CD4-positive, alpha-beta T cell treated with Interleukin-2 at 100 ng/mL for 4 hours (primary cell): Measurements from ENCODE around the gene HYDIN.
A peak's percentile ranks its signal among the peaks of the same experiment; 100 is the strongest.

ENCODE experiments used
- DNase-seq: peaks from one replicate; pipeline ENCODE4 v3.0.0-alpha.2; 2020; ENCODE audit warnings: low spot score

HYDIN gene

DNA sequence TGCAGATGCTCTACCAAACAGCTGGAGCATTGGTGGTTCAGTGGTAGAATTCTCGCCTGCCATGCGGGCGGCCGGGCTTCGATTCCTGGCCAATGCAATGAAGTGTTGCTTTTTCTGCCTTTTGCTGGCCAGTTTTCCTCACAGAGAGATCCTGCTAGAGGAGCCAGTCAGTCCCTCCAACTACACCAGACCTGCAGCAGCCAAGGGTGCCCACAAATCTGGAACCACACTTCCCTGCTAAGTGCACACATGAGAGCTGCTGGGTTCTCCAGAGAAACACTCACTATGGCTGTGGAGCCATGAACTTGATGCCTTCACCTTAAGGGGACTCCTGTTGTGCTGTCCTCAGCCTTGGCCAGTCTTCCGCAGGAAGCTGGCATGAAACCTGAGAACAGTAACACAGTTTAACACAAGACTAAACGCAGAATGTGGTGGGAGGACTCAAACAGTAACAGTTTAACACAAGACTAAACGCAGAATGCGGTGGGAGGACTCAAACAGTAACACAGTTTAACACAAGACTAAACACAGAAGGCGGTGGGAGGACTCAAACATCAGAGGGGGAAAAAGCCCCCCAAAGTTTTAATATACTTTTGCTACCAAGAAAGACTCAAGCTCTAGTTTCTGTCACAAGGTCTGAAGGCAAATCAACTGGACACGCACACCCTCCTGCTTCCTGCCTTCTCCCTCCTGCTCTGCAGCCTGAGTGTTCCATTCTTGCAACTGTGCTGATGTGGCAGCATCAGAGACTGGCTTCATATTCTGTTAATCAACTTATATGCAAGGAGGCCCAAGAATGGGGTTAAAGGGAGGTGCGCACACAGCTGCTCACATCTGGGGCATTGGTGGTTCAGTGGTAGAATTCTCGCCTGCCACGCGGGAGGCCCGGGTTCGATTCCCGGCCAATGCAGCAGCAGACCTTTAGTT, 441.6 kb downstream of the HYDIN start:
- no peak for DNase-seq

DNA sequence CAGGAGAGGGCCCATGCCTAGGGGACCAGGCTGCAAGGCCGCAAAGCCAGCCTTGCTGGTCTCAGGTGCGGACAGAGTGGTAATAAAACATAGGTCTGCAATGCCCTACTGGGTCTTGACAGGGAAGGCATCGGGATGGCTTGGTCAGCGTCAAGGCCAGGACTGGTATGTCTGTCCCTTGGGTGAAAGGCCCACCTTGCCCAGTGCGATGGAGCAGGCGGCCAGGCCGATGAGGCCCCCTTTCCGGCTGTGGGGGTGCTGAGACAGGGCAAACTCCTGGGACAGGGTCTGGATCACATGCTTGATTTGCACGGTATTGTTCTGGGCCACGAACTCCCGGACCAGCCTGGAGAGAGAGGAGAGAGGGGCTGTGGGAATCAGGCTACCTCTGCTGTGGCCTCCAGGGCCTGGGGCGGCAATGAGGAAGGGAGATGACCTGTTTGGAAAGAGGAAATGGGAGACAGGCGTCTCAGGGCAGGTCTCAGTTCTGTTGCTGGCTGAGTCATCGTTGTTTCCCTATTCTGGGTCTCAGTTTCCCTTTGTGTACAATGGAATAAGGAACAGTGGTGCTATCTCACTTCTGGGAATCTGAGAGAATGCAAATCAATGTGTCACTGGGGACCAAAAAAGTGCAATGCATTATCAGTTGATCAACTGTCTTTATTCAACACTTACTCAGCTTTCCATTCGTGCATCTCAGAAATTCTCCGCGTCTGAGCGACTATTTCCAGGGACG, 444.3 kb downstream of the HYDIN start:
- DNase-seq, result no peak

DNA sequence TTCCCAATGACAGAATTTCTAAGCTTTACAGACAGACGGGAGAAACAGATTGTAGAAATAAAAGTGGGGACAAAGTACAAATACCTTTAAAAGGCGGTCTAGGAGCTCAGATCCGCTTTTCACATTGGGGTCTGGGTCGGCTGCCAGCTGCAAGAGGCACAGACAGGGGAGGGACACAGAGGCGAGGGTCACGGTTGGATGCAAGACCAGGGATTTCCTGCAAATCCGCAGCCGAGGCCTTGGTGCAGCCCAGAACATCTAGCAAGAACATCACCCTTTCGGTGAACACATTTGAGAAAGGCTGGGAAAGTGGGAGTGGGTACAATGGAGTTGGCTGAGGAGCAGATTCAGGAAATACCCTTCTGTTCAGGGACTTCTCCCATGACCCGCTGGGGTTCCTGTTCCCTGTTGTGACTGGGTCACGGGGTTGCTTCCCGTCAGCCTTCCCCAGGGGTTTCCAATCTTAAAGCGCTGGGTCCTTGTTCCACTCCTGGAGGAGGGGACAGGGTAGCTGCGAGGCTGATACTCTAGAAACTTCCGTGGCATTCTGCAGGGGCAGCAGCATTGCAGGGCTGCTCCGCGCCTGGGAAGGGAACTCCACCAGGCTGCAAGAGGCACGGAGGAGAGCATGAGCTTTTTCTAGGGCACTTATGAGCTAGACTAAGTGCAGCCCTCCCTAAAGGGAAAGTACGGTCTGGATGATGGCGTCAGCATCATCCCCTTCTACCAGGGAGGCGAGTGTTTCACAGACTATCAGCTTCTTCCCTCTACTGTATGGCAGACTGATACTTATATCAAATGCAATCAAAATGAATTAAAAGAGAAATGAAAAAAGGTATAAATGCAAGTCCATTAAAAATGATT, 445.6 kb downstream of the HYDIN start:
- DNase-seq, result no peak

DNA sequence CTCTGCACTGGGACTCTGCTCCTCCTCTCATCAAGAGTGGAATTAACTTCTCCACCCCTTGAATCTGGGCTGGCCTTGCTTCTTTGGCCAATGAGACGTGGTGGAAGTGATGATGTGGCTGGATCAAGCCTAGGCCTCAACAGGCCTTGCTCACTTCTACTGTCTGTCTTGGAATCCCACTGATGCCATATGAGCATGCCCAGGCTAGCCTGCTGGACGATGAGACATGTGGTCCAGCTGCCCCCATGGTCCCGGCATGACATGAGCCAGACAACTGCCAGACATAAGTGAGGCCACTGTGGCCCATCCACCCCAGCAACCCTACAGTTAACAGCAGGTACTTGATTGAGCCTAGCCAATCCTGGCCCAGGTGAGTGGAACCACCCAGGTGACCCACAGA, 448.3 kb downstream of the HYDIN start:
- DNase-seq, result no peak

DNA sequence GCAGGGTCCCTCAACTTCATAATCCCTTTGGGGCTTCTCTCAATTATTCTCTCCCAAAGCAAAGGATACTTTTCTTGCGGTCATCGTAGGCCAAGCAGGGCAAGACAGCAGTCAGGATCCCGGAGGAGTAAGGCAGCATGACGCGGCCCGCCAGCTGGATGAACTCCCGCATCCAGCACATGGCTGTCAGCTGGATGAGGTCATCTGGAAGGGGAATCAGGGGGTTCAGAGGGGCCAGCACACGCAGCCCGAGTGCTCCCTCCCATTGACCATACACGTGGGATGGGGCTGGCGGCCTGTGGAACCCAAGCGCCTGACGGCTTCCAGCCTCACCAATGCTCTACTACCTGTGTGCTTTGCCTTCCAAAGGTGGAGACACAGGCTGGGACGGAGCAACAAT, 448.7 kb downstream of the HYDIN start:
- DNase-seq, result no peak

DNA sequence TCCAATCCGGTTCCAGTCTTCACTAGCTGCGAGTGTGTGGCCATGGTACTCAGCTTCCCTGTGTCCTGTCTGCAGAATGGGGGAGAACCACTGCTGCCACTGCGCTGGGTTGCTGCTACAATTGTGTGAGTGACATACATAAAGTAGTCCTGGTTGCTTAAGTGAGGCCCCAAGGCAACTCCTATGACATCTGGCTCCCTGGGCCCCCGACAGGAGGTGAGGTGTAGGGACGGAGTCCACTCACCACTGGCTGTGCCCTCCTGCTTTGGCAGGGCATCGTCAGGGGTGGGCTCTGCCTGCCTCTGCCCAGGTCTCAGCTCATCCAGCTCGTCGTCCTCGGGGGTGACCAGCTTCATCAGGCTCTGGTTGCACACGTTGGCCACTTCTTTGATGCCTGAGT, 450.0 kb downstream of the HYDIN start:
- DNase-seq, result no peak

DNA sequence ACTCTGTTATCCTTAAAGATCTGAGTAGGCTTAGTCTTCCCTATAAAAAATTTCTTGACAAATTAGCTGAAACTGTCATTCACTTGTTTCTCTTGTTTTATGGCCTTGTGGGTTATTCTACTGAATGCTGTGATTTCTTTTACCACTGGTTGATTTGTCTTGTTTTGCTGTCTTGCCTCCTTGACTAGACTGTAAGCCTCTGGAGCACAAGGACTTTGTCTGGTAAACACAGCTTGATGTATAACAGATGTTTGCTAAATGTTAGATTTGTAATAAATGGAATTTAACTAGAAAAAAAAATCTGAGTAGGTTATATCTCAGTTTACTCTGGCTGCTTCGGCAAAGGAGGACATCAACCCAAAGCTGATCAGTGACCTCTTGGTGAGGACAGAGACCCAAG, 451.2 kb downstream of the HYDIN start:
- no peak for DNase-seq

DNA sequence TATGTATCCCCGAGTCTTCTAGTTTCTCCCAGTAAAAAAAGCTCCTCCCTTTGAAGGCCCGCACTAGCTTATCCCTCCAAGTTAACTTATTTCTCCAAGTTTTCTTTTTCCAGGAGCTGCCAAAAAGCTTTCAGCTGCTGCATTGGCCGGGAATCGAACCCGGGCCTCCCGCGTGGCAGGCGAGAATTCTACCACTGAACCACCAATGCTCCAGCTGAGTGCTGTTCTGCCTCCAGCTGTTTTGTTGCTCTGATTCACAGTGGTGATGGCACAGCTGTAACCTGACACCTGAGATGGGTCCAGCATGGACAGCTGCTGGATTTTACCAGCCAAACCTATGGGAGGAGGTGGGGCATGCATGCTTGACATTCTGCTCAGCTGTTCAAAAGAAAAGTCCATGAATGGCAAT, 451.6 kb downstream of the HYDIN start:
- DNase-seq, result no peak

DNA sequence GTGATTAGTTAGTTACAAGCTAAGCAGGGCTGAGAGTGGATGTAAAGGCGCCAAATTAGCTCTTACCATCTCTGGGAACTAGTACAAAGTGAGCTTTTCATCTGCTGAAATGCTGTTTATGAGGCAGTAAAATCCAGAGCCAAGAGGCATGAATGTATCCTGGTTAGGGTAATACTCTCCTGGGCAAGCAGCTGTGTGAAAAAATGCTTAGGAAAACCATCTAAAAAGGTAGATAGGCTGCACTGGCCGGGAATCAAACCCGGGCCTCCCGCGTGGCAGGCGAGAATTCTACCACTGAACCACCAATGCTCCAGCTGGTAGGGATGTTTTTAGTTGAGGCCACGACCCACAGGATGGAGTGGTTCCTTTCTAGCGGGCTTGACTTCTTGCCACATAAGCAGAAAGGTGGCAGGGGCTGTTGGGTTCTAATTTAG, 452.5 kb downstream of the HYDIN start:
- no peak for DNase-seq

DNA sequence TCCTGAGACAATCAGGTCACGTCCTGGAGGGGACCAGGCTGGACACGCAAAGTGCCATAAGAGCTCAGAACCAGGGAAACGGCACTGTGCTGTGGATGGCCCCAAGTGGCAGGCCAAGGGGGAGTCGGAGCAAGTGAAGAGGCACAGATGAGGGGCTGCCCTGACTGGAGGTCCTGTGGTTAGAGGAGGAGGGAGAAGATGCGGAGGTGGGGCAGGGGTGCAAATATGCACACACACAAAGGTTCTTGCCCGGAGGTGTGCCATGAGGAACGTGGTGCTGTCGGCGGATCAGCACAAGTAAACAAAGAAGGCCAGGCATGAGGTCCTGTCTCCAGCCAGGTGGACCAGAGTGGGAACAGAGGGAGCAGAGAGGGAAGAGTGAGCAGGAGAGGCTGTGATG, 453.0 kb downstream of the HYDIN start:
- DNase-seq, result no peak

DNA sequence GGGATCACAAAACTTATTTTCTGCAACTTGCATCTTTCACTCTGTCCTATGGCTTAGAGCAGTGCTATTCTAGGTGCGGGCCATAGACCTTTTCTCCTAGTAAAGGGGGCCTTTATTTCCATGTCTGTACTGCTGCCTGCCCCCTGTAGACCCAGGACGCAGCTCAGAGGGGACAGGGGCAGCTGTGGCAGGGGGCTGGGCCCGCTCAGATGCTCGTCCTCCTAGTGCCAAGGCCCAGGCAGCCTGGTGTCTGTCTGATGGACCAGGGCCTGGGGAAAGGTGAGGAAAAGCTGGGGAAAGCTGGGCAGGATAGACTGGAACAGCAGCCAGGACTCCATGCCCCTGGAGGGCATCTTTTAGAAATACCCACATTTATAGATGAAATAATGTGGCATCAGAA, 455.1 kb downstream of the HYDIN start:
- DNase-seq, result no peak

DNA sequence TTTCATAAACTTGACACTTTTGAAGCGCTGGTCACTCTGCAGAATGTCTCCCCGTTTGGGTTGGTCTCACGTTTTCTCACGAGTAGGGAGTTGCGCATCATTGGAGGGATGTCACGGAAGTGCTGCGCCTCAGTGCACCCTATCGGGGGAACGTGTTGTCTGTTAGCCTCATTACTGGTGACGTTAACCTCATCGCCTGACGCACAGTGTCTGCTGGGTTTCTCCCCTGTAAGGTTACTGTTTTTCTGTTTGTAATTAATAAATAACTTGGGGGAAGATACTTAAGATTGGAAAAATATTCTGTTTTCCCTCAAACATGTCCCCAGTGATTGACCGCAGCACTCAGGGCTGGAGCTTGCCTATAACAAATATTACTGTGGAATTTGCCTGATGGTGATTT, 456.3 kb downstream of the HYDIN start:
- DNase-seq, result no peak

DNA sequence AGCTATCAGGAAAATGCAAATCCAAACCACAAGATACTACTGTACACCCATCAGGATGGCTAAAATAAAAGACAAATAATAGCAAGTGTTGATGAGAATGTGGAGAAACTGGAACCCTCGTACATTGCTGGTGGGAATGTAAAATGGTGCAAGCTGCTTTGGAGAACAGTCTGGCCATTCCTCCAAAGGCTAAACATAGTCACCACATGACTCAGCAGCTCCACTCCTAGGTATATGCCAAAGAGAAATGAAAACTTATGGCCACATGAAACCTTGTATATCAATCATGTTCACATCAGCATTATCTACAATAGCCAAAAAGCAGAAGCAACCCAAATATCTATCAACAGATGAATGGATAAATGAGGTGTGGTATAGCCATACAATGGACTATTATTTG, 458.0 kb downstream of the HYDIN start:
- DNase-seq, result no peak

DNA sequence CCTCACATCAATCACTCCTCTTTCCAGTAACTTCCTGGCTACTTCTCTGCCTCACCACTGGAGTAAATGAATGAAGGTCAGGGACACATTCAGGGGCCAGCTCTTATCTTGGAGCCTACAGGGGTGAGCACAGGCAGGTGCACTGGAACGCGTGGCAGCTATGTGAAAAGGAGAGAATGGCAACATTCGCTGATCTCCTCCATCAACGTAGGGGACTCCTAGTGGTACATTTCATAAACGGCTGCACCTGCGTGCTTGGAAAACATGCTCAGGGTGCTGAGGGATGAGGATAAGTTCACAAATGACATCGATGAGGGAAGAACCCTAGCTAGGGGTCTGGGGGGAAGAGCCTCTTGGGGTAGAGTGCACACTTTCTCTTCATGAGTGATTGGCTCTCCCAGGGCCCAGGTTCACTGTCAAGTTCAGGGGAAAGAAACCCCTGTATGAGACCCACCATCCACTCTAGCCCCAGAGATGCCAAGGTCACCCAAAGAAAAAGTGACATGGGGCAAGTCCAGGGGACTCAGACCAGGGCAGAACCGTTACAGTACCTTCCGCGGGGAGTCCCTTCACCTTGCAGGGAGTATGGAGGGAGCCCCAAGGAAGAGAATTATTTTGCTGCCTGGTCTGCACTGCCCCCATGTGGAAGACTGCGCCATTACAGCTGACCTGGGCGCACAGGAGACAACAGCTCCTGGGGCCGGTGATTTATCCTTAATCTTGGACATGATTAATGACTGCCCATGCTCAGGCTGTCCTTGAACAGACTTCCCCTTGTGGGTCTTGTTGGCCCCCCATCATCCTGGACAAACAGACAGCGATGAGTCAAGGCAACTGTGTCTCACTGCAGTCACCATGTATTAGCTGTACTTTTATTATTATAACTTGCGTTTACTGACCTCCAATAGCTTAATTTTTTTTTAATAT, 459.6 kb downstream of the HYDIN start:
- peak; percentile 39 for DNase-seq

DNA sequence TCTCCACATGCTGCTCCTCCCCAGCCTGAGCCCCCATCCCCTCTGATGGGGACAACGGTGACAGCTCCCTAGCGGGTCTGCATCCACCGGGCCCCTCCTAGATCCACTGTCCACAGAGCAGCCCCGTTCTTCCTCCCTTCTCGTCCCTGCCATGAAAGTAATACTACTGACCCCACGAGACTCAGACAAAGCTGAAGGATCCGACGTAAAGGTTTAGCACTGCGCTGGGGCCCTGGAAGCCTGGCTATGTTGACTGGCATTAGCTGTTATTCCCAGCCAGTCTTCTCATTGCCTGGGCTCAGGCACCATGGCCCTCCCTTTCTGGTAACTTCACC, 460.3 kb downstream of the HYDIN start:
- no peak for DNase-seq

DNA sequence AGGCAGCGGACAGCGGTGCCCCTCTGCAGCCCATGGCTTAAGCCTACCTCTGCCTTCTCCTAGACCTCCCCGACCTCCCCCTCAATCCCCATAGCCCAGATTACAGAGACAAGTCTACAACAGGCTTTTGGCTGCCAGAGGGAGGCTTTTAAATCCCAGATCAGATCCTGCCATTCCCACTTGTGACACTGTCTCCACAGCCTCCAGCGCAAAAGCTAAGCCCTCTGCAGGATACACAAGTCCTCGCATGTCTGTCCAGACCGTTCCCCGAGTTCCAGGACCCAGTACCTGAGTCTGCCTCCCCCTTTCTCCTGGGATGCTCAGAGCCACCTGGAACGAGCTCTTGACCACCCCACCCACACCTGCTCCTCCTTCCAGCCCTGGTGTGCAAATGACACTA, 460.8 kb downstream of the HYDIN start:
- DNase-seq, result no peak

DNA sequence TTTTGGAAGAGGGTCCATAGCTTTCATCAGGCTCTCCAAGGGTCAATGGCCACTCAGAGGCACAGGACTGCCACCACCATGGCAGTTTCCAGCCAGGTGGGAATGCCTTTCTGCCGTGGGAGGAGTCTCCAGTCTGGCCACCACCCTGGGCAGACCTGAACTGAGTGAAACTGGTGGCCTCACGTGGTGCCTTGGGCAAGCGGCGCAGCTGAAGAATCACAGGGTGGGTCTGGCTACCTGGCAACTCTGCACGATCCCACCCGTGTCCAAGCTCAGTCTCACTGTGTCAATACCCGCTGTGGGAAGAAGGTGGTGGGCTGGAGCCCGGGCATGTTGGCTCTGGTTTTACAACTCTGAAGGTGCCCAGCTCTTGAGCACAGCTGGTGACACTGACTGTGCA, 461.4 kb downstream of the HYDIN start:
- no peak for DNase-seq

DNA sequence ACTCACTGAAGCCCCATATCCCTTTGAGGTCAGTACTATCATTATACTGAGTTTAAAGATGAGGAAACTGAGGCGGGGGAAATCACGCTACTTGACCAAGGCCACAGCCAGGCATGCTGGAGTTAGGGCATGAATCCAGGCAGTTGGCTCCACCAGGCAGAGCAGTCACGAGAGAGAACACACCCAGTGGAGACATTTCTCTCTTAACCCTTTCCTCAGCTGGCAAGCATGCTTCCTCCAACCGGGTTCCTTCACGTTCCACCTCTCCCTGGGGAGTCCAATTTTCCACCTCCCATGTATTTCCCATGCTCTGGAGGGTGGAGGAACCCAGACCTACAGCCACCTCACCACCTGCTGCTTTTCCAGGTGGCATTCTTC, 462.3 kb downstream of the HYDIN start:
- DNase-seq, result no peak

DNA sequence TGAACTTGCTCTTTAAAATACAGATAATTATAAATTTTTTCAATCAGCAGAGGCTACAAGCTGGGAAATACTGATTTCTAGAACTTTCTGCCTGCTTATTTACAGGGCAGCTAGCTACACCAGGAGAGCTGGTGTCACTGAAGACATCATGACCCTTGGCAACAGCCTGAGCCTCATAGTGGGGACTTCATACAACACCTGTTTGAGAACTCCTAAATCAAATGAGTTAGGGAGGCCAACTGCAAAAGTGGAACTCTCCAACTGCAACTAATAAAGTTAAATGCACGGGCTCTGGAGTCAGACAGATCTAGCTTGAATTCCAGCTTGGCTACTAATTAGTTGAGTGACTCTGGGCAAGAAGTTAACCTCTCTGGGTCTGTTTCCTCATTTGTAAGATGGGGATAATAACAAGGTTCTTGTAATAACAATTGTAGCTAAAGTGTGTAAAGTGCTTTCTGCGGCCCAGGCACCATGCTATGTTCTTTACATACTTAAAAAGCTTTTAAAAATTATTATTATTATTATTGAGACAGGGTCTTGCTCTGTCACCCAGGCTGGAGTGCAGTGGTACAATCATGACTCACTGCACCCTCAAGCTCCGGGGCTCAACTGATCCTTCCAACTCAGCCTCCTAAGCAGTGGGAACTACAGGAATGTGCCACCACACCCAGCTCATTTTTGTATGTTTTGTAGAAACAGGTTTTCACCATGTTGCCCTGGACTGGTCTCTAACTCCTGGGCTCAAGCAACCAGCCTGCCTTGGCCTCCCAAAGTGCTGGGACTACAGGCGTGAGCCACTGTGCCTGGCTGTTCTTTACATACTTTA, 462.9 kb downstream of the HYDIN start:
- DNase-seq, result no peak

DNA sequence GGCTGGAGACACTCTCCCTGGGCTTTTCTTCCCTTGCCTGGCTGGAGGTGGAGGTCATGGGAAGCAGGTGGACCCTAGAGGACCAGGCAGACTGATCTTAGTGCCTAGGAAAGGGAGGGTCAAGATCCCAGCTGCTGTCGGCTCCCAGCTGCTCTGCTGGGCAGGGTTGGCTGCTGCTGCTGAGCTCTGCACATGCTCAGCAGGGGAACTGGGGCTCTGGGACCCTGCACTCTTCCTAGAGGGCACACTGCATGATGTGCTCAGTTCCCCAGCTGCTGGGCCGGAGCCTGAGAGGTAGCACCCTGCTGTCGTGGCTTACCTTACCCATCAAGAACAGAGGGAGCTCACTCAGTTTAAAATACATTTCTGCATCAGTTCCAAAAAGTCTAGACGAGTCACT, 463.9 kb downstream of the HYDIN start:
- DNase-seq, result no peak

DNA sequence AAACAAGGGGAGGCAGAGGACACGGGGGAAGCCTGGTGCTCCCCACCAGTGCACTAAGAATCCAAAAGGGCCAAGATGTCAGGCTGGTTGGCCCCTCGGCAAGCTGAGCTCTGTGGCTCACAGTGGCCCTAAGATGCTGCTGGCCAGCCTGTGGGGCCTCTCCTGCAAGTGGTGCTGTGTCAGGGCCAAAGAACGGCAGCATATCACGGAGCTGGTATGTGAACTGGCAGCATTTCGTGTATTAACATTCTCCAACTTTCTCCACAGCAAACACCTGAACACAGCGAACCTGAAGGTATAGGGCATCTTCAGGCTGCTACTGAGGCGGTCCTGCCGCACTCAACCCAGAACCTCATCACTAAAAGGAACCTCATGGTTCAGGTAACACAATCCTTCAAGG, 464.3 kb downstream of the HYDIN start:
- no peak for DNase-seq
